Thoracic aorta (tissue), 2 donors: ENCODE data around the gene TTC7B. TPM values are rescaled to one million over a fixed set of nuclear protein-coding genes. Genes with fewer than 3 reads are reported as not detected.

Experiments
- ATAC-seq: fragments of 150-250 bp; one replicate; pipeline ENCODE4 v1.8.0; 2017; ENCODE audit warnings: low read depth; ENCODE audit not compliant: insufficient number of reproducible peaks, low FRiP score
- DNase-seq: peaks from one replicate; pipeline ENCODE4 v3.0.0-alpha.2; 2020; ENCODE audit warnings: low spot score
- H3K27ac ChIP-seq, 2 donors: fragments of 200-600 bp; sonication (generic); 1 replicate in 1 of 2; 2 replicates in 1 of 2; pipeline ENCODE4 v1.5.1; 2016; ENCODE audit warnings: mild to moderate bottlenecking in 2 of 2, moderate library complexity in 2 of 2
- H3K27me3 ChIP-seq: fragments of 200-600 bp; sonication (generic); replicated peaks from 2 replicates; pipeline ENCODE4 v1.6.0; 2016; ENCODE audit warnings: mild to moderate bottlenecking; ENCODE audit not compliant: insufficient read depth
- H3K36me3 ChIP-seq: fragments of 200-600 bp; sonication (generic); one replicate; pipeline ENCODE4 v1.5.1; 2016
- H3K4me1 ChIP-seq, 2 donors: fragments of 200-600 bp; sonication (generic); 1 replicate in 1 of 2; 2 replicates in 1 of 2; pipeline versions ENCODE4 v1.5.1 to v1.6.0; 2016; ENCODE audit warnings: low read depth in 2 of 2, mild to moderate bottlenecking in 1 of 2; ENCODE audit not compliant: control insufficient read depth in 1 of 2
- H3K4me3 ChIP-seq: fragments of 200-600 bp; sonication (generic); 2 replicates; pipeline ENCODE4 v1.5.1; 2016; ENCODE audit warnings: mild to moderate bottlenecking
- H3K9me3 ChIP-seq: fragments of 200-600 bp; sonication (generic); 2 replicates; pipeline ENCODE4 v1.5.1; 2016
- total RNA-seq, 2 donors: library from RNA; depleted of rRNA; stranded (reverse); fragments of >200 nt; gene quantifications; one replicate each; pipeline versions ENCODE4 v1.1.0 to v1.2.3, GENCODE V29; 2016
- TF ChIP-seq, protein P1 (sequence below): fragments of 200-600 bp; sonication (generic); IDR thresholded peaks from one replicate; pipeline ENCODE4 v1.5.1; 2019; ENCODE audit warnings: antibody characterized with exemption

TTC7B gene
- total RNA-seq, 2 donors from 2014 or later = 38.9 to 56.3 TPM

DNA sequence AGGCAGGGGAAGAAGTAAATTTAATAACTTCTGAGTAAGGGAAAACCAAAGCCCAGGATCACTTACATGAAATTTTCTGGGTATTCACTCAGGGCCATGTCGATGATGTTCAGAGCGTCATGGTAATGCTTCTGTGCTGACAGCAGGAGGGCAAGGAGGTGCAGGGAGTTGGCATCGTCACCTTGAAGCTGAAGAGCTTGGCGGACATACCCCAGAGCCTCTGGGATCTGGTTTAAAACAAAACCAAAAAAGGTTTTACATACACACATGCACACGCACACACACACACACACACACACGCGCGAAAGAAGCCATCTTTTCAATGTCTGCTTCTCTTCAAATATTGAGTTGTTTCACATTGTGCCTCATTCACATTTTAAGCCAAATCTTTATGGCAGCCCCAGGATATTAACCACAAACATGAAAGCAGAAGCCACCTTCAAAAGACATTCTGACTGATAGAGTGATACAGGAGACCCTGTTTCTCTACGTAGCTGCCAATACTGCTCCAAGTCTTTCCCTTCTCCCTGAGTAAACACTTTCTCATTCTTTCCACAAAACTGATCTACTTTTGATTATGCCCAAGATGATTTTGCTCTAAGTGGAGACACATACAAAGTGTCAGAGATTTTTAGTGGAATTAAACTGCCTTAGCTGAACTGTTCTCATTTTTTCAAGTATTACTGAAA, 172.1 kb downstream of the TTC7B start:
- TF ChIP-seq, protein P1, sequence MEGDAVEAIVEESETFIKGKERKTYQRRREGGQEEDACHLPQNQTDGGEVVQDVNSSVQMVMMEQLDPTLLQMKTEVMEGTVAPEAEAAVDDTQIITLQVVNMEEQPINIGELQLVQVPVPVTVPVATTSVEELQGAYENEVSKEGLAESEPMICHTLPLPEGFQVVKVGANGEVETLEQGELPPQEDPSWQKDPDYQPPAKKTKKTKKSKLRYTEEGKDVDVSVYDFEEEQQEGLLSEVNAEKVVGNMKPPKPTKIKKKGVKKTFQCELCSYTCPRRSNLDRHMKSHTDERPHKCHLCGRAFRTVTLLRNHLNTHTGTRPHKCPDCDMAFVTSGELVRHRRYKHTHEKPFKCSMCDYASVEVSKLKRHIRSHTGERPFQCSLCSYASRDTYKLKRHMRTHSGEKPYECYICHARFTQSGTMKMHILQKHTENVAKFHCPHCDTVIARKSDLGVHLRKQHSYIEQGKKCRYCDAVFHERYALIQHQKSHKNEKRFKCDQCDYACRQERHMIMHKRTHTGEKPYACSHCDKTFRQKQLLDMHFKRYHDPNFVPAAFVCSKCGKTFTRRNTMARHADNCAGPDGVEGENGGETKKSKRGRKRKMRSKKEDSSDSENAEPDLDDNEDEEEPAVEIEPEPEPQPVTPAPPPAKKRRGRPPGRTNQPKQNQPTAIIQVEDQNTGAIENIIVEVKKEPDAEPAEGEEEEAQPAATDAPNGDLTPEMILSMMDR = no peak
- no peaks in the 10 kb centered on the region for H3K27me3 ChIP-seq

DNA sequence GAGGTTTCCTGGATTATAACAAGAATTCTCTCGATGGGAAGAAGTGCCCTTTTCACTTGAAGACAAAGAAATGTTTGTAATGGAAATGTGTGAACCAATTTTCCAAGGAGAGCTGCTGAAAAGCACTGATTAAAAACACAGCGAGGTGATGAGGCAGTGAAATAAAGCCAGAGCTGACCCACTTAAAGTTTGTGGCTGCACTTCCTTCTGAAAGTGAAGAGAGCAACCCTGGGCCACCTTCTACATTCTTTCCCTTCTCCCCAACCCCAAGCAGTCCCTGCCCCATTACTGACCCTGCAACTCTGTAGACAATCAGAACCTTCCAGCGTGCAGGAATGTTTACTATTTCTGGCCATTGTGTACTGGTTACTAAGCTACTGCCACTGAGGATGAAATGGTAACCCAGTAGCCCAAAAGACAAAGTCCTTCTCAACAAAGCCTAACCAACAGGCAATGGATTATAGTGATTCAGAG, 173.9 kb downstream of the TTC7B start:
- Histone ChIP-seq H3K27ac (peak overlapping the region; percentile 36 to 53), H3K4me1 (peaks cover 10 to 21% of the 10 kb centered on the region in 2 donors), H3K9me3 (no peaks in the 10 kb centered on the region), H3K36me3 (no peaks in the 10 kb centered on the region), H3K27me3 (no peaks in the 10 kb centered on the region), H3K4me3 (no peak overlapping the region)
- TF ChIP-seq, protein P1 = no peak
- DNase-seq = no peak
- ATAC-seq = no peak

More for the DNA sequence above, 172.1 kb downstream of the TTC7B start:
- DNase-seq (no peak), ATAC-seq (no peak)
- no peak overlapping the region for H3K4me3 ChIP-seq
- peaks cover 10 to 24% of the 10 kb centered on the region in 2 donors for H3K4me1 ChIP-seq
- no peaks in the 10 kb centered on the region for H3K36me3 ChIP-seq
- H3K9me3 ChIP-seq = no peaks in the 10 kb centered on the region
- H3K27ac ChIP-seq = no peak overlapping the region

DNA sequence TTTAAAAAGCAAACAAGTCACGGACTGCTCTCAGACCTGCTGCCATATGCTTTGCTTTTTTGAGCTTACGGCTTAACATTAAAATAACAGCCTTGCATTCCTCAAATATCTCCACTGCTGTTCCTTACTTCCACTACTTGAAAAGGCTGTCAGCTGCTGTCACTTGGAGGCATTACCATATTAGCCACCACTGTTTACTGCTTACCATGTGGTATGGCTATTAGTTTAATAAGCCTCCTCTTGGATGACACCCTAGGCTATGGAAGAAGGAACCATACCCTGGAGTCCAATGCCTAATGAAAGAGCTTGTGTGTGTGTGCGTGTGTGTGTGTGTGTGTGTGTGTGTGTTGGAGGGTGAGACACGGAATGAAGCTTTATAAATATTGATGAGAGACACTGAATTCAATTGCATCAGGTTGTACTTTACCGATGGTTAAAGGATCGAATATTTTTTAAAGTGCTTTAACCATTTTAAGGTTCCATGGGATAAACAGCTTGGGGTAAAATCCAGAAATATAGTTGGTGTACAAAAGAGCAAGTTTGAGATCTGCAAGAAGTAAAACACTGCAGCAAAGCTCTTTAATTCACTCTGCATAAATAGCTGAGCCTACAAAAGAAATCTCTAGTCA, 174.5 kb downstream of the TTC7B start:
- no peak for DNase-seq
- peak overlapping the region; percentile 36 to 53 for H3K27ac ChIP-seq
- H3K9me3 ChIP-seq = no peaks in the 10 kb centered on the region
- H3K4me3 ChIP-seq = no peak overlapping the region
- H3K4me1 ChIP-seq = peaks cover 10 to 21% of the 10 kb centered on the region in 2 donors
- H3K36me3 ChIP-seq = no peaks in the 10 kb centered on the region
- TF ChIP-seq, protein P1 = no peak
- ATAC-seq = no peak
- no peaks in the 10 kb centered on the region for H3K27me3 ChIP-seq

DNA sequence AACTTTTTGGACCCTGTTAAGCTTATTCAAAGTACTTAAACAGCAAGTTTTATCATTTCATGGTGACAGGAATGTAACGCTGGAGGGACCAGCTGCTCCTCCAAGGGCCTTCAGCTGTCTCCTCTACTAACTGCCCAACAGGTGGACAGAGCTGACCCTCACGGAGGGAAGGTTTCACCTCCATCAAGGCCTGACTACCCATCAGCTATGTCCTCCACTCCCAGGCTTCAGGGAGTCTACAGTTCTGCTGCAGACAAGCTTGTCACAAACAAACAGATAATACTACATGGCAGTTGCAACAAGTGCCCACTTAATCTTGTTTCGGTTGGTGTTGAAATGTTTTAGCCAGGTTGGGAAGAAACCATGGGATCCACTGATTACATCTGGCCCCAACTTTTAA, 175.1 kb downstream of the TTC7B start:
- Histone ChIP-seq H3K36me3 (no peaks in the 10 kb centered on the region), H3K4me3 (no peak overlapping the region), H3K27me3 (no peaks in the 10 kb centered on the region), H3K9me3 (no peaks in the 10 kb centered on the region), H3K4me1 (peaks cover 10 to 21% of the 10 kb centered on the region in 2 donors), H3K27ac (peak overlapping the region; percentile 36 to 53)
- DNase-seq = no peak
- no peak for ATAC-seq
- TF ChIP-seq, protein P1 = no peak

DNA sequence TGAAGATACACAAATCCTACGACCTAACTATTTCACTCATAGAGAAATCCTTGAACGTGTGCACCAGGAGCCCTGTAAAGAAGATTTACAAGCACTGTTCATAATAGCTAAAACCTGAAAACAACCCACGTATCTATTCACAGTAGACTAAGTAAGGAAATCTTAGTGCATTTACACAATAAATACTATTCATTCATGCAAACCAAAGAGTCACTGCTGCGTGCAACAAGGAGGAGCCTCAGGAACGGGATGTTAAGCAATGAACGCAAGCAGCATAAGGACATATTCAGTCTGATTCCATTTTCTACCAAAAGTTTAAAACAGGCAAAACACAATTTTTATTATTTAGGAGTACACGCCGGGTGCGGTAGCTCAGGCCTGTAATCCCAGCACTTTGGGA, 176.6 kb downstream of the TTC7B start:
- Histone ChIP-seq H3K27ac (no peak overlapping the region), H3K4me3 (no peak overlapping the region), H3K4me1 (peaks cover 10 to 21% of the 10 kb centered on the region in 2 donors), H3K9me3 (no peaks in the 10 kb centered on the region), H3K27me3 (no peaks in the 10 kb centered on the region), H3K36me3 (no peaks in the 10 kb centered on the region)
- ATAC-seq = no peak
- DNase-seq = no peak
- TF ChIP-seq, protein P1 = no peak
